ENCODE data around the gene NR2F1.

GRCh38 chr5:93573354-93574351 is 9.4 kb upstream of the NR2F1 start:
- TF ChIP-seq TARDBP (IDR thresholded peaks at IDR 0.05) (no peak), SP1 (IDR thresholded peaks at IDR 0.05) (no peak), HDGF (IDR thresholded peaks at IDR 0.05; ENCODE audit: borderline replicate concordance) (no peak)
